ENCODE measurements around the gene TRAK1.
"Not testable (repeated sequence)": the region's sequence is repeated elsewhere in the genome, so short reads cannot be mapped to it uniquely, and the experiment has no call there.

The TRAK1 gene

DNA sequence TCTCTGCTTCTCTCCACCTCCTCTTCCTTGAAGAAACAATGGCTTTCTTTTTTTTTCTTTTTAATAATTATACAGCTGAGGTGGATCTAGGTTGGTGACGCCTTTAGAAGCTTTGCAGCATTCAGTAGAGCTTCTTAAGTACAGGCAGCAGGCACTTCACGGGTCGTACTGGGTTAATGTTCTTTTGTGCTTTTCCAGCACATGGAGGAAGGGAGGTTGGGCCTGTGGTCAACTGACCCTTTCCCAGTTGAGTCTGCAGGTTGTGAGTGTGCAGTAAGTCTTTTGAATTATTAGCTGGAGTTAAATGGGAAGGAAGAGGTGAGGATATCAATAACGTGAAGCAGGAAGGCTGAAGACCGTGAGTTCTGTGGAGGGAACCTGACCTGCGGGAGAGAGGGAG is 7.0 kb downstream of the TRAK1 start:
- DNase-seq = no peak

DNA sequence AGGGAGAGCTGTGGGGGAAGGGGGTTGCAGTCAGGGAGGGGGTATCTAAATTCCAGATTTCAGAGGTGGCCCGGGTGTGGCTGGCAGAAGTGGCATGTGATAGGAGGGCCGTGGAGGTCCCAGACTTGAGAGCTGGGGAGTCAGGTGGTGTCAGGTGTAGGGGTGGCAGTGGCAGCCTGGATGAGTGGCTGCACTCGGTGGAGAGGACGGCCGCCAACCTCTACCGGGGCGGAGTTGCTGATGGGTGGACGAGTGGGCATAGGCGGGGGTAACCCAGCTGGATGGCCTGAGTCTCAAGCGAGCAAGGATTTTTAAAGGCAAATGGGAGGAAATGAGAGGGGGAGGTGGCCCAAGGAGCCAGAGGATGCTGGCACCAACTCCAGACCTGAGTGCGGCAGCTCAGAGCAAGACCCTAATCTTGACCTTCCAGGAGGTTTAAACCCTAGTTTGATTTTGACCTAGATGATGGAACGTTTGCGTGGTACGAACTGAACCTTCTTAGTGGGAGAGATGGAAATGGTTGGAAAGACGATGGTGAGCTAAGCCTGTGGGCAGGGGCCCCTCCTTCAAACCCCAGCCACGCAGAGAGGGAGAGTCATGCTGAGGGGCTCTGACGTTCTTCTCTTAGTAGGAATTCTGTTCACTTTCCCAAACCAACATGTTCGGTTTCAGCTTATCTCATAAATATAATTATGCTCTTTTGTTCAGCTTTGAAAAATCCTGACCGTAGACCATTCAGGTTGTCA is 8.0 kb downstream of the TRAK1 start:
- no peak for DNase-seq

DNA sequence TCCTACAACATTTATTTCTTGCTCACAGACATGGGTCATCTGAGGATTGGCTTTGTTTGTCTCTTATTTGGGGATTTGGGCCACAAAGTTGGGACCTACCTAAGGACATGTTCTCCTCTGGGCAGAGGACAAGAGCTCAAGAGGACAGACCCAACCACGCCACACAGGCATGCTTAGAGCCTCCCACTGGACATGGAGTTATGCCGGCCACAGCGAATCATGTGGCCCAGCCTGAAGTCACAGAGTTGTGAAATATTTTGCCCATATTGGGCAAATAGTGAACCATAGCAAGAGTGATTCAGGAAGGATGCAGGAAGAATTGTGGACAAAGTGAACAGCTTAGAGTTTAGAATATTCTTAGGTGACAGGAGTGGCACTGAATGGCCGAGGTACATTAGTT is 9.9 kb downstream of the TRAK1 start:
- DNase-seq = peak; percentile 87

DNA sequence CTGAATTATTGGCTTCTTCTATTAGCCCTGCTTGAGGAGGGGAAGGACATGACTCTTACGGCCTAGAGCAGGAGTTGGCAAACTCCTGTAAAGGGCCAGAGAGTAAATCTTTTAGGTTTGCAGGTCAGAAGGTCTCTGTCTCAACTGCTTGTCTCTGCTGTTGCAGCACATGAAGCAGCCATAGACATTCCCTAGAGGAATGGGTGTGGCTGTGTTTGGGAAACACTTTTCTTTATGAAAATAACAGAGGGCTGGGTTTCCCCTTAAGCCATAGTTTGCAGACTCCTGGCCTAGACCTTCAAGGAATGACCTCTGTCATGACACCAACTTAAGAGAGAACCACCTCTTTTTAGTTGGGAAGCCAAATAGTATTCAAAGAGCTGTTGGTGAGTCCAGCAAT is 10.3 kb downstream of the TRAK1 start:
- peak; percentile 23 for DNase-seq

DNA sequence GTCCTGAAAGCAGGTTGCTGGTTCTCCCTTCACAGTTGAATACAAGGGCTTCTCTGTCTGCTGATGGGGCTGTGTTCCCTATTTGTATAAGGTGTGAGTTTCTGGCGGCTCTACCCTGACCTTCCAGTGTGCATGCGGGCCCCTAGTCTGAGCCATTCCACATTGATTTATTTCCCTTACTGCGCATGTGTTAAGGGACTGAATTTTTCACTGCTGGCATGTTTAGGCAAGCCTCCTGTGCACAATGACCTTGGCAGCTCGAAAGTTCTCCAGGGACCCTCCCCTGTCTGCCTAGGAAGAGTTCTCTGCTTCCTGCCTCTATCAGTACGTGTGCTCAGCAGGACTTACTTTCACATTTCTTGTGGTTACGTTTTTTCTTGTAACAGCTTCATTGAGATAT is 11.4 kb downstream of the TRAK1 start:
- DNase-seq = no peak

DNA sequence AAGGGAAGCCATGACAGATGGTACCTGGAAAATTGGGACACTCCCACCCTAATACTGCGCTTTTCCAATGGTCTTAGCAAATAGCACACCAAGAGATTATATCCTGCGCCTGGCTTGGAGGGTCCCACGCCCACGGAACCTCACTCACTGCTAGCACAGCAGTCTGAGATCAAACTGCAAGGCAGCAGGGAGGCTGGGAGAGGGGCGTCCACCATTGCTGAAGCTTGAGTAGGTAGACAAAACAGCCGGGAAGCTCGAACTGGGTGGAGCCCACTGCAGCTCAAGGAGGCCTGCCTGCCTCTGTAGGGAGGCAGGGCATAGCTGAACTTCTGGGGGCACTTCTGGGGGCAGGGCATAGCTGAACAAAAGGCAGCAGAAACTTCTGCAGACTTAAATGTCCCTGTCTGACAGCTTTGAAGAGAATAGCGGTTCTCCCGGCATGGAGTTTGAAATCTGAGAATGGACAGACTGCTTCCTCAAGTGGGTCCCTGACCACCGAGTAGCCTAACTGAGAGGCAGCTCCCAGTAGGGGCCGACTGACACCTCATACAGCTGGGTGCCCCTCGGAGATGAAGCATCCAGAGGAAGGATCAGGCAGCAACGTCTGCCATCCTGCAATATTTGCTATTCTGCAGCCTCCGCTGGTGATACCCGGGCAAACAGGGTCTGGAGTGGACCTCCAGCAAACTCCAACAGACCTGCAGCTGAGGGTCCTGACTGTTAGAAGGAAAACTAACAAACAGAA is 12.9 kb downstream of the TRAK1 start:
- DNase-seq = not testable (repeated sequence)

DNA sequence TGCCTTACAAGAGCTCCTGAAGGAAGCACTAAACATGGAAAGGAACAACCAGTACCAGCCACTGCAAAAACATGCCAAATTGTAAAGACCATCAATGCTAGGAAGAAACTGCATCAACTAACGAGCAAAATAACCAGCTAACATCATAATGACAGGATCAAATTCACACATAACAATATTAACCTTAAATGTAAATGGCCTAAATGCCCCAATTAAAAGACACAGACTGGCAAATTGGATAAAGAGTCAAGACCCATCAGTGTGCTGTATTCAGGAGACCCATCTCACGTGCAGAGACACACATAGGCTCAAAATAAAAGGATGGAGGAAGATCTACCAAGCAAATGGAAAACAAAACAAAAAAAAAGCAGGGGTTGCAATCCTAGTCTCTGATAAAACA is 14.8 kb downstream of the TRAK1 start:
- not testable (repeated sequence) for DNase-seq

DNA sequence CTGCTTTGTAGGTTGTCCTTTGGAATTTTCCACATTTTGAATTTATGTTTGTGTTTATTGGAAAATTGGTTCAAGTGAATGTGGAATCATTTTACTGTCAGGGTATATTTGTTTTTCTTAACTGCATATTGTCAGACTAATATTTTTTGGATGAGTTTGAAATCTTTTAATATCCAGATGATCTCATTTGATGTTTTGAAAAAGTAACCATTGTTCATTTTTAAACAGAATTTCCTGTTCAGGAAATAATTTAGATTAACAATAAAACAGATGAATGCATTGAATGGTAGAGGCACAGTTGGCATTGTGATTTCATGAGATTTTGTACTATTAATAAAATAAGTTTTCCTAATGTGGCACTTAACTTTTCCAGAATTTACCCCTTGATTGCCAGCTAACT is 15.5 kb downstream of the TRAK1 start:
- no peak for DNase-seq

DNA sequence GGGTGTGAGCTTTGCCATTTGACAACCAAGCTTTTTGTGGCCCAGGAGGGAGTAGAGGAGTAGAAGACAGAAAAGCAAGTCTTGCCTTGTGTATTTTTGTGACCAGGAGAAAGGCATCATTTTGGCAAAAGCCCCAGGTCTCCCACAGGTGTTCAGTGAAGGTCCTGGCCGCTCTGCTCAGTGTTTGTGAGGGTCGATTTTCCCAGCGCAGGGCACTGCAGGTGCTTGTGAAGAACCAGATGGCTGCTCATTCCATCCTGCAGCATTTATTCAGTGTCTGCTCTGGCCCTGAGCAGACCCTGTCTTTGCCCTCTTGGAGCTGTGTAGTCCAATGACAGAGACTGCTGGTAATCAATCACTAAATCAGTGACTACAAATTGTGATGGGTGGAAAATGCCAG is 19.5 kb downstream of the TRAK1 start:
- no peak for DNase-seq

DNA sequence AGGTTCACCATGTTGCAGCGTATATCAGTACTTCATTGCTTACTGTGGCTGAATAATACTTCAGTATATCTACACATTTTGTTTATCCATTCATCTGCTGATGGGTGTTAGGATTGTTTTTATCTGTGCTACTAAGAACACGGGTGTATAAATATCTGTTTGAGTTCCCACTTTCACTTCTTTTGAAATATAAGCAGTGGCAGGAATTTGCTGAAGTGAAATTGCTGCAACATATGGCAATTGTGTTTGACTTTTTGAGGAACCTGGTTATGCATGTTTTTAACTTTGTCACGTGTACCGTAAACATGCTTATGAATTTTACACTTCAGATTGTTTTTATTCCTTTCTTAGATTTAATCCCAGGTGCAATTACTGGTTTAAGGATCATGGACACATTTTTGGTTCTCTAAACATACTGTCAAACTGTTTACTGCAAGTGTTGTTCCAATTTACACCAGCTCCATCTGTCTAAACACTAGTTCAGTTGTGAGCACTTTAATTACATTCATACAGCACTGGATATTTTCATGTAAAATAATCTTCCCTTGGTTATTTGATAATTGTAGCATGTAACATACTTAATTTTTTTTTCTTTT is 23.1 kb downstream of the TRAK1 start:
- DNase-seq = no peak

DNA sequence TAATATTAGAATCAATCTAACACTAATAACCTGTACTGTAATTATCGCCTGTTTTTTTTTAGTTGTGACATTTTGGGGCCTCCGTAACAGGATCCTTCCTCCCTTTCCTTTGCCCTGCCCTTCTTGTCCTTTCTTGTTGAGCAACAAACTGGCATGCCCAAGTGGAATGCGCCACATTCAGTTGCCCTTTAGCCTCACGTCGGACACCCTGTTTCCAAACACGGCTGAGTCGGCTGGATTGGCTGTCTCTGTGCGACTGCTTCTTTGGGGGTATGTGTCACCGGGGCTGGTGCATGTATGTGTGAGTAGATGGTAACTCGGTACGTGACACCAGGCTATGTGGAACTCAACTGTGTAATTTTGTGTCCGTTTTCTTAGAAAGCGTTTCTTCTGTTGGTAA is 24.1 kb downstream of the TRAK1 start:
- no peak for DNase-seq

DNA sequence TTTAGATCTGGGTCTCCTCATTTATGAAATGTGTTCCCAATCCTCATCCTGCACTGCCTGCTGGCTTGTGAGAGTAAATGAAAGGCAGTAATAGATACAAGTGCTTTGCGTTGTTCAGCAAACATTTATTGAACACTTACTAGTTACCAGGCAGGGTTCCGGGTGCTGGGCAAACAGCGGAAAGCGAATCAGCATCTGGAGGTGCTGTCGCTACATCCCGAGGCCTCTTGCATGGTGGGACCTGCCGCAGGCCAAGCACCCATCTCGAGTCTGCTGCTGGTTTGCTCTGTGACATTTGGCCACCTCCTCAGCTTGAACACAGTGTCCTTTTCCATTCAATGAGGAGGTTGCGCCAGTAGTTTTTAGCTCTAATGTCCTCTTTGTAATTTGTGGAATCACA is 24.8 kb downstream of the TRAK1 start:
- DNase-seq = no peak

DNA sequence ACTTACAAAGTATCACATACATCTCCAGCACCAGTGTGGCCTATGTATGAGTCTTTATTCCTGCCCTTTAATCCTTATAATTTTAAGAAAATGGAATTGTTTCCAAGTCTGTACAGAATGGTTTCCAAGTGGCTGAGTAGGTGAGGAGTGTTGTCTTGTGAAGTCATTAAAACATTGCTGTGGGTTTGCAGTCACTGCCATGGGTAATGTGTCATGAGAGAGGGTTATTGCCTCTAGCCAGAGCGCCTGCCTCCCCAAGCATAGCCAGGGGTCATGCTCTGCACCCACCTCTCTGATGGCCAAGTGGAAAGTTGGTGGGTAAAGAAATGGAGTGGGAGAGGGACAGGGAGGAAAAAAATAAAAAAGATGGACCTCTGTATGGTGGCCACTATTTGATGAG is 25.3 kb downstream of the TRAK1 start:
- no peak for DNase-seq

DNA sequence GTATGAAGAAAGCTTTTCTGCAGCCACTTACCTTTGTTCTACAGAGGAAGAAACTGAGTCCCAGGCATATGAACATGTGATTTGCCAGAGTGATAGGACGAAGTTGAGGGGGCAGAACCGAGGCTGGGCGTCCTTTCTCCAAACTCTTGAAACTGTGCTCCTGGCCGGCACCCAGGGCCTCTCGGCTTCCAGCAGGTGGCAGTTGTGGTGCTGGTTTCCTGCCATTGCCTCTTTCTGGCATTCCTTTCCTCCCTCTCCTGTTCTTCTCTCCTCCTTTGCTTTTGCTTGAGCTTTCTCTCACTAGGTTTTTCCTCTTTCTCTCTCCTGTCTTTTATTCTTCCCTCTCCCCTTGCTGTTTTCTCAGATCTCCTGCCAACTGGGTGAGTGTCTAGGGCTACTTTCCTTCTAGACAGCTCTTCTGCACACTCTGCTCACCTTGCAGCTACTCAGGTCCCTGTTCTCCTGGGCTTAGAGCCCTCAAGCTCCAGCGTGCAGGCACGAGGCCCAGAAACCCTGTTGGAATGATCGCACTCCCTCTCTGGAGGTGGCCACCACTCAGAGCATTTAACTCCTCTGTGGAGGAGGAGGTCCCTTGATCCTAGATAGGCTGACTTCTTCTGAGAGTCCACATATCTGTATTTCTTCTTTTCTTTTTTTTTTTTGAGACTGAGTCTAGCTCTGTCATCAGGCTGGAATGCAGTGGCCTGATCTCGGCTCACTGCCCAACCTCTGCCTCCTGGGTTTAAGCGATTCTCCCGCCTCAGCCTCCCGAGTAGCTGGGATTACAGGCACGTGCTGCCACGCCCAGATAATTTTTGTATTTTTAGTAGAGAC is 26.2 kb downstream of the TRAK1 start:
- DNase-seq = peak; percentile 57

DNA sequence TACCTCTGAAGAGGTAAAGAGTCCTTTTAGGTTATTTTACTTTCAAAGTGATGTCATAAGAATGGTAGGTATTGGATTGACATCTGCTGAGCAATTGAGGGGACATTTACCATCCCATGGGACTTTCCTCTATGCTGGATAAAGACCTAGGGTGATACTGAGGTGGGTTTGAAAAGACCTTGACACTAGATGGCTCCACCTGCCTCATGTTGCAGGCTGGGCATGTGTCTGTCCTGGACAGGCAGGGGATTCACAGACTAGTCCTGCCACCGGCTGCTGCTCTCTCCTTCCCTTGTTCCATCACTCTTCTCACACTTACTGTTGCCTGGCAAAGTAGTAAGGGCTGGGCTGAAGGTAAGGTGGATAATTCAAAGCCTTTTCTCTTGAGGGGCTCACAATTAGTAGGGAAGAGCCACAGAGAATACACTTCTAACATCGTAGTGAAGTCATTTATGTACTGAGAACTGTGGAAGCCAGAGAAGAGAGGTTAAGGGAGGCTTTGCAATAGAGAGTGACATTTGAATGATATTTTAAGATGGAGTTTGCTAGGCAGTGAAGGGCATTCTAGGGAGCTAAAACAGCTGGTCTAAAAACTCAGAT is 27.7 kb downstream of the TRAK1 start:
- peak; percentile 32 for DNase-seq

DNA sequence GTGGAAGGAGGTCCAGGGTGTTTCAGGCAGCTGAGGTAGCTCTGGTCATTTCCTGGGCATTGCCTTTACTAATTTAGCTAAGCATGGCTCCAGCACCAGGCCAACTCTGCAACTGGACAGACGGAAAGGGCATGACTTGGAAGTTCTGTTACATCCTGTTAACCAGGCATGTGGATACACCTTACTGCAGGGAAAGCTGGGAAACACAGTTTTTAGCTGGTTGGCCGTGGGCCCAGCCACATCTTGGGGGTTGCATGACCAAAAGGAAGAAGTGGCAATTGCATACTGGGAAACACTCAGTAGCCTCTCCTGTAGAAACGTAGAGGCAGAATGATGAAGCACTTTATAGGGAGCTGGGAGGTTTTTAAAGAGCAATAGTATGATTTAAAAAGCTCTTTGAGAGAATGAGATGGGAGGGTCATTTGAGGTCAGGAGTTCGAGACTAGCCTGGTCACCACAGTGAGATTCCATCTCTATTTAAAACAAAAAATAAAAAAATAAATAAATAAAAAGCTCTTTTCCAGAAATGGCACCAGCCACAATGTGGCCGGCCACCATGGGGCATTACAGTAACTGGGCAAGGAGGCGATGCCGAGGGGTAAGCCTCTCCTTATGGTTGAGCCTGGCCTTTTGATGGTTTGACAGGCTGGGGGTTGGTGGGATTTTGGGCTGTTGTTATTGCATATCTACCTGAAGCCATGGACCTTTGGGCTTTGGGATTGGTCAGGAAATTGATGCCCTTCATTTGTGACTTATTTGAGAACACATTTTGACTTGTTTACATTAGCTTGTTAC is 28.6 kb downstream of the TRAK1 start:
- no peak for DNase-seq

DNA sequence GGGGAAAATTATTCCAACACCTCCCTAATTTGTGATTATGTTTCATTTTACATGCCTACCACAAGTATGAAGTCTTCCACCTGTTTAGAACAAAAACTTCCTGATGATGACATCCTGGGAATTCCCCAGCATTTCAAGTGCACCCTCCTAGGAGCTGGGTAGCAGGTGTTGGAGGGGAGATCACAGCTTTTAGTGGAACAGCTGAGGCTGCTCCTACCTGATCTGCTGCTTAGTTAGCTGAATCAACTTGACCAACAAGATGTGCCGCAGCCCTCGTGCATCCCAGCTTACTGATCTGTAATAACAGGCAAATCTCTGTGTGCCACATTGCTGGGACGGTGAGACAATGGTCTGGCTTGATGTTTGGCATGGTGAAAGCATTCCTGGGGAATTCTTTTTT is 29.7 kb downstream of the TRAK1 start:
- no peak for DNase-seq

DNA sequence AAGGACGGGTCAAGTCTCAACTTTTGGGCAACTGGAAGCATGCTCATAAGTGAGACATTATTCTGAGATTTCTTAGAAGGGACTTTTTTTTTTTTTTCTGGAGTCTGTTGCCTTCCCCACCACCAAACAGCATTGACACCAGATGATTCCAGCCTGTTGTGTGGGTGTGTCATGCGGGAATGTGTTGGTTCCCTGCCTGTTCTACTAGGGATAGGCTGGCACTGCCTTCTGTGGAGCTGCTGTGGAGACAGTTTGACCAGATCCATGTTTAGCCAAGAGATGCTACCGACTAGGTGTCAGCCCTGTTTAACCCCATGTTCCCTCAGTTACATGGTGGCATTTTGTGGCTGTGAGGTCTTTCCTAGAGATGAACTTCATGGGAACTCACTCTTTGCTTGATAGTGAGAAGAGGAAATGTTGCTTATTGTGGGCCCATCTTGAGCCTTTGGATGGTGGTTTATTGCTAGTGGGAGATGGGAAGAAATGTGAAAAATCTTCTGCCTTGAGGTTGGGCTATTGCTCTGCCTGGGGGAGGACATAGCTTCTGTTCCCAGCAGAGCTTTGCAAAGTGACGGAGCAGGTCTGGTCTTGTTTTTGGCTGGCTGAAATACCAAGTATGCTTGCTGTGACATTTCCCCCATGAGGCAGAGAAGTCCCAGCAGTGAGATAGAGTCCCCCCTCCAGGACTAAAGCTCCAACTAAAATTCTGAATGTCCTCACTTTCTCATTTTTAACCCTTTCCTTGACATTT is 31.3 kb downstream of the TRAK1 start:
- no peak for DNase-seq

DNA sequence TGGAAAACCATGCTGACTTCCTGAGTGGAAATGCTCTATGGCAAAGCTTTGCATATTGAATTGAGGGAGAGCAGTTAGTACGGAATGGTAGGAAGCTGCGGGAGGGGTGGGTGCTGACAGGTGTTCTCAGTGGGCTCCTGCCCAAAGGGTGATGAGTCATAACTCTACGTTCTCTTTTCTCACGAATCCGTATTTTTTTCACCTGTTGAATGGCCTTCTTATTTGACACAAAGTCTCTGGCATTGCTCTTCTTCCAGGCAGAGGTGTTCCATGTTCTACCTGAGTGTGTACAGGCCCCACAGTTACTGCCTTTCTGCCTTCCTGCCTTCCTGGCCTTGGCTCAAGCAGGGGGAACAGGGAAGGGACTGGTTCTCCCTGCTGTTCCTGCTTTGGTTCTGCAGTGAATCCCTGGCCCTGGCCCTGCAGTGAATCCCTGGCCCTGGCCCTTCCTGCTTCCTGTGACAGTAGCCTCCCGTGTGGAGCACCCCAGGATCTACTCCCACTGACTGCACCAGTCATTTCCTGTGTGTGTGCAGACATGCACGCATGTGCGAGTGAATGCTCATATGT is 31.9 kb downstream of the TRAK1 start:
- peak; percentile 35 for DNase-seq

DNA sequence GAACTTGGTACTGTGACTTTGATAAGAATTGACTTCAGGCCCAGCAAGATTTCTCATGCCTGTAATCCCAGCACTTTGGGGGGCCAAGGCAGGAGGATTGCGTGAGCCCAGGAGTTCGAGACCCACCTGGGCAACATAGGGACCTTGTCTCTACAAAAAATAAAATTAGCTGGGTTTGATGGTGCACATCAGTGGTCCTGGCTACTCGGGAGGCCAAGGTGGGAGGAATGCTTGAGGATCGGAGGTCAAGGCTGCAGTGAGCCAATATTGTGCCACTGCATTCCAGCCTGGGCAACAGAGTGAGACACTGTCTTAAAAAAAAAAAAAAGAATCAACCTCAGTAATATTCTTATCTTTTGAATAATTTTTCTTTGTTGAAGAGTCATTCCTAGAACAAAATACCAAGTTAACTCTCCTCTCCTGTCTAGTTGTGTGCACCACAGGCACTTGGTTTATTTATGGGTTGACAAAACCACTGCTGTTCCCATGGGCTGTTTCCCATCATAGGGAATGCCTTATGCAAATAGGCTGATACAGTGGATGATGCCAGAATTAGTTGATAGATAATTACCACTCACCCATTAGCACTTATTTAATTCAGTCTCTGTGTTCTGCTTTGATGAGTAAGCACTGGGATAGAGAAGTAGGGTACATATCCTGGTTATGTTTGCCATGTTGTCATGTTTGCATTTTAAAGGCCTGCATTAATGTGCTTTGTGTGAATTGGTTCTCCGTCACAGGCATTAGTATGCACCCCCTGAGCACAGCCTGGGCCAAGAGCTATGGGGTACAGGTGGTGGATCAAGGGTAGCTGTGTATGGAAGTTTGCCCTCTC is 32.9 kb downstream of the TRAK1 start:
- DNase-seq = no peak
